Osteoblast (primary cell): ENCODE results near the gene GRIN2D. TPM values are rescaled to one million over a fixed set of nuclear protein-coding genes. Genes with fewer than 3 reads are reported as not detected.
A peak's percentile ranks its signal among the peaks of the same experiment; 100 is the strongest.

Source experiments
- DNase-seq: peaks from one replicate; pipeline ENCODE4 v3.0.0; 2011; ENCODE audit warnings: low spot score, mixed read lengths; ENCODE audit not compliant: insufficient read length; ENCODE audit errors: missing footprints
- H2AFZ ChIP-seq: 2 replicates; pipeline ENCODE4 v1.6.0; 2011; ENCODE audit warnings: mild to moderate bottlenecking, low read length
- H3K27ac ChIP-seq: 2 replicates; pipeline ENCODE4 v1.5.1; 2011; ENCODE audit warnings: mild to moderate bottlenecking, low read depth, low read length, moderate library complexity
- H3K27me3 ChIP-seq: 2 replicates; pipeline ENCODE4 v1.6.0; 2012; ENCODE audit warnings: mild to moderate bottlenecking, control low read depth, inconsistent platforms, low read length, moderate library complexity; ENCODE audit not compliant: insufficient read depth
- H3K36me3 ChIP-seq: 2 replicates; pipeline ENCODE4 v1.5.1; 2011; ENCODE audit warnings: mild to moderate bottlenecking, low read length, control low read depth, moderate library complexity; ENCODE audit not compliant: insufficient read depth
- H3K4me1 ChIP-seq: 2 replicates; pipeline ENCODE4 v1.5.1; 2011; ENCODE audit warnings: mild to moderate bottlenecking, low read length, control low read depth, moderate library complexity; ENCODE audit not compliant: insufficient read depth
- H3K4me2 ChIP-seq: 2 replicates; pipeline ENCODE4 v1.6.0; 2011; ENCODE audit warnings: mild to moderate bottlenecking, low read length; ENCODE audit not compliant: insufficient read depth
- H3K4me3 ChIP-seq: fragments of 200-600 bp; sonication (generic); 3 replicates; pipeline ENCODE4 v1.5.1; 2012; ENCODE audit warnings: mild to moderate bottlenecking, low read length, inconsistent platforms; ENCODE audit not compliant: insufficient read depth
- H3K79me2 ChIP-seq: 2 replicates; pipeline ENCODE4 v1.6.0; 2012; ENCODE audit warnings: mild to moderate bottlenecking, low read length, control low read depth, inconsistent platforms; ENCODE audit not compliant: insufficient read depth
- H3K9me3 ChIP-seq: 2 replicates; pipeline ENCODE4 v1.5.1; 2011; ENCODE audit warnings: low read depth, low read length, control low read depth
- H4K20me1 ChIP-seq: 2 replicates; pipeline ENCODE4 v1.6.0; 2012; ENCODE audit warnings: mild to moderate bottlenecking, low read length, control low read depth; ENCODE audit not compliant: insufficient read depth
- total RNA-seq: library from RNA; depleted of rRNA; stranded (reverse); fragments of >200 nt; gene quantifications from 2 replicates; pipeline ENCODE4 v1.2.3, GENCODE V29; 2012
- TF ChIP-seq, protein P1 (sequence below): IDR thresholded peaks from 2 replicates; pipeline ENCODE4 v1.5.1; 2011; ENCODE audit warnings: mild to moderate bottlenecking, low read depth, low read length, moderate library complexity; ENCODE audit errors: extremely low read depth

Gene GRIN2D
- total RNA-seq, 1 donor = under 0.01 TPM

DNA sequence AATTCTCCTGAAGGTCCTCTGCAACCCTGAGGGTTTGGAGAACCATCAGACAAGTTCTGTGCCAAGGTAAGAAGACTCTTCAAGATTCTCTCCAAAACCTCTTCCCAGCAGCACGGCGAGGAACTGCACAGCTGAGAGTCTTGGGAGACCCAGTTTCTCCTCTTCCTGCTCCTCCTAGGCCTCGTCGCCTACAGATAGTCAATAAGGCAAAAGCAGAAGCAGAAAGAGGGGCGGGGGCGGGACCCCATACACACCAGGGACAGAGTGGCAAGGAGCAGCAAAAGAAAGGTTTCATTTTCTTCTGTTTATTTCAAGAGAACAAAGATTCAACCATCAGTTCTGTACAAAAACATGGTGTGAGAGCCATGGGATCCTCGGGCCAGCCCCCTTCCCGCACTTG, 11.2 kb upstream of the GRIN2D start:
- H3K9me3 ChIP-seq = no peaks in the 10 kb centered on the region
- TF ChIP-seq, protein P1, sequence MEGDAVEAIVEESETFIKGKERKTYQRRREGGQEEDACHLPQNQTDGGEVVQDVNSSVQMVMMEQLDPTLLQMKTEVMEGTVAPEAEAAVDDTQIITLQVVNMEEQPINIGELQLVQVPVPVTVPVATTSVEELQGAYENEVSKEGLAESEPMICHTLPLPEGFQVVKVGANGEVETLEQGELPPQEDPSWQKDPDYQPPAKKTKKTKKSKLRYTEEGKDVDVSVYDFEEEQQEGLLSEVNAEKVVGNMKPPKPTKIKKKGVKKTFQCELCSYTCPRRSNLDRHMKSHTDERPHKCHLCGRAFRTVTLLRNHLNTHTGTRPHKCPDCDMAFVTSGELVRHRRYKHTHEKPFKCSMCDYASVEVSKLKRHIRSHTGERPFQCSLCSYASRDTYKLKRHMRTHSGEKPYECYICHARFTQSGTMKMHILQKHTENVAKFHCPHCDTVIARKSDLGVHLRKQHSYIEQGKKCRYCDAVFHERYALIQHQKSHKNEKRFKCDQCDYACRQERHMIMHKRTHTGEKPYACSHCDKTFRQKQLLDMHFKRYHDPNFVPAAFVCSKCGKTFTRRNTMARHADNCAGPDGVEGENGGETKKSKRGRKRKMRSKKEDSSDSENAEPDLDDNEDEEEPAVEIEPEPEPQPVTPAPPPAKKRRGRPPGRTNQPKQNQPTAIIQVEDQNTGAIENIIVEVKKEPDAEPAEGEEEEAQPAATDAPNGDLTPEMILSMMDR = no peak
- no peak overlapping the region for H2AFZ ChIP-seq
- no peak overlapping the region for H3K27ac ChIP-seq
- H3K4me1 ChIP-seq = no peaks in the 10 kb centered on the region
- H3K36me3 ChIP-seq = peaks cover 59% of the 10 kb centered on the region
- no peak overlapping the region for H3K4me2 ChIP-seq
- H3K4me3 ChIP-seq = no peak overlapping the region
- peaks cover 4% of the 10 kb centered on the region for H3K79me2 ChIP-seq
- DNase-seq = no peak
- H4K20me1 ChIP-seq = peaks cover 29% of the 10 kb centered on the region
- no peaks in the 10 kb centered on the region for H3K27me3 ChIP-seq

DNA sequence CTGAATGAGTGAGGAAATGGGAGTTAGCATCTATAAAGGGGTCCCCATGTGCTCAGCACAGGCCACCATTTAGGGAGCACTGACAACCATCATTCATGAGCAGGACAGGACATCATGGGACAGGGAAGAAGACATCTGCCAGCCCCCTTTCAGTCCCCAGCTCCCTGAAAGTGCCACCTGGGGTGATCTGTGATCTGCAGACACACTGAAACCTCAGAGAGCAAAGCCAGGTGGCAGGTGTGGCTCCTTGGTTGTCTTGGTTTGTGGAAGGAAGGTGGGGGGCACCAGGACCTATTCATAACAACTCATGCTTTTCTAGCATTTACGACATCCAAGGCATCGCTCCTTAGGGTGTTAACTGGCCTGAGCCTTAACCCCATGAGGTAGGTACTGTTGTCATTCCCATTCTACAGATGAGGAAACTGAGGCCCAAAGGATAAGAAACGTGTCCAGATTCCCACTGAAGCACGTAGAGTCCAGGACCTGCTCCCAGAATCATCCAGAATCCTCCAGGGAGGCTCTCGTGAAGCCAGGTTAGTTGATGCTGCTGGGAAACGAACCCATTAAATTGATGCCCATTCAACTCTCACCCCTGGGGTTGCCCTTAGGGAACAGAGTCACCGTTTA, 7.9 kb upstream of the GRIN2D start:
- Histone ChIP-seq H3K79me2 (peaks cover 35% of the 10 kb centered on the region), H3K4me2 (no peak overlapping the region), H3K4me1 (peaks cover 4% of the 10 kb centered on the region), H4K20me1 (peaks cover 46% of the 10 kb centered on the region), H3K27me3 (no peaks in the 10 kb centered on the region), H3K4me3 (no peak overlapping the region), H3K27ac (no peak overlapping the region), H3K36me3 (peaks cover 80% of the 10 kb centered on the region), H3K9me3 (no peaks in the 10 kb centered on the region), H2AFZ (no peak overlapping the region)
- no peak for DNase-seq
- TF ChIP-seq, protein P1 = no peak

DNA sequence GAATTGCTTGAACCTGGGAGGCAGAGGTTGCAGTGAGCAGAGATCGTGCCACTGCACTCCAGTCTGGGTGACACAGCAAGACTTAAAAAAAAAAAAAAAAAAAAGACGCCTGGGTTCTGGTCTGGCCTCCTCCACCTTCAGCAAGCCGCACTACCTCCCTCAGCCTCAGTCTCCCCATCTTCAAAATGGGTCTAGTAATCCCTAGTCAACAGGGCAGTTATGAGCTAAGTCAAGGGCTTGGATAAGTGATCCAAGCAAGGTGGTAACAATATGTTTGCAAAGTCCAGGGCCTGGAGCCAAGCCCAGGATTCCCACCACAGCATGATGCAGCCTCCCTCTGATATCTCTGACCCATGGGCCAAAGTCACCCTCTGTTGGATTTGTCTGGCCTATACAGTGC, 6.5 kb upstream of the GRIN2D start:
- Histone ChIP-seq H3K27me3 (no peaks in the 10 kb centered on the region), H3K27ac (no peak overlapping the region), H3K9me3 (no peaks in the 10 kb centered on the region), H3K4me1 (peaks cover 4% of the 10 kb centered on the region), H3K4me3 (no peak overlapping the region), H3K79me2 (peaks cover 43% of the 10 kb centered on the region), H4K20me1 (peaks cover 46% of the 10 kb centered on the region), H2AFZ (no peak overlapping the region), H3K4me2 (no peak overlapping the region), H3K36me3 (peaks cover 71% of the 10 kb centered on the region)
- TF ChIP-seq, protein P1 = no peak
- DNase-seq = no peak

DNA sequence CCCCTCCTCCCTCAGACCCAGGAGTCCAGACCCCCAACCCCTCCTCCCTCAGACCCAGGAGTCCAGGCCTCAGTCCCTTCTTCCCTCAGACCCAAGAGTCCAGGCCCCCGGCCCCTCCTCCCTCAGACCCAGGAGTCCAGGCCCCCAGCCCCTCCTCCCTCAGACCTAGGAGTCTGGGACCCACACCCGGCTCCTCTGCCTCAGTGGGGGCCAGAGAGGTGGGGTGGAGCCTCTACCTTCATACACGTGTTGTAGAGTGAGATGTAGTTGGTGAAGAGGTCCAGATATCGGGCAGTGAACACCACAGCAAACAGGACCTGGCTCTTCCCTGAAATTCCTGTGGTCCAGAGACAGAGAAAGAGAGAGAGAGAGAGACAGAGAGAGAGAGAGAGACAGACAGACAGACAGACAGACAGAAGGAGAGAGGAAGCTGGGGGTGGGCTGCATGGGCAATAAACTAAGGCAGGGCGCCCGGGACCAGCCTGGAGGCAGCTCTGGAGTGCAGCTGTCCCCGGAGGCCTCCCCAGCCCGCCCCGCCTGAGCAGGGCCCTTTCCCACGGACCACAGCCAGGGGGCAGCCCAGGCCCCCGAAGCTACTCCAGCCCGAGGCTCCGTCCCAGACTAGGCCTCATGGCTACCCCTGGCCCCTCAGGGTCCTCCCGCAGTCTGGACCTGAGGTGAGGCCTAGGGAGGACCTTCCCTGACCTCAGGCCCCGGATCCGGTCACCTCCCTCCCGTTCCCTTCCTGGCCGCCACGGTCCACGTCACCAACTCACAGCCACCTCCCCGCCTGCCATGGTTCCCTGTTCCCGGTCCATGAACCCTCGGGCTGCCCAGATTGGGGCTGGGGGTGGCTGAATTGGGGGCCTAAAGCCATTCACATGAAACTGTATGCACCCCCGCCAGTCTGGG, 3.0 kb upstream of the GRIN2D start:
- peaks cover 30% of the 10 kb centered on the region for H3K27me3 ChIP-seq
- H4K20me1 ChIP-seq = peaks cover 28% of the 10 kb centered on the region
- H3K4me3 ChIP-seq = peak overlapping the region; percentile 95
- H3K79me2 ChIP-seq = peaks cover 43% of the 10 kb centered on the region
- DNase-seq = peak; percentile 96
- peak overlapping the region; percentile 98 for H3K27ac ChIP-seq
- no peaks in the 10 kb centered on the region for H3K9me3 ChIP-seq
- TF ChIP-seq, protein P1 = peak; percentile 39
- peaks cover 4% of the 10 kb centered on the region for H3K4me1 ChIP-seq
- peaks cover 39% of the 10 kb centered on the region for H3K36me3 ChIP-seq
- peak overlapping the region; percentile 88 for H3K4me2 ChIP-seq
- peak overlapping the region; percentile 86 for H2AFZ ChIP-seq
